Measurements from ENCODE around the gene SPHK1.

The SPHK1 gene

DNA sequence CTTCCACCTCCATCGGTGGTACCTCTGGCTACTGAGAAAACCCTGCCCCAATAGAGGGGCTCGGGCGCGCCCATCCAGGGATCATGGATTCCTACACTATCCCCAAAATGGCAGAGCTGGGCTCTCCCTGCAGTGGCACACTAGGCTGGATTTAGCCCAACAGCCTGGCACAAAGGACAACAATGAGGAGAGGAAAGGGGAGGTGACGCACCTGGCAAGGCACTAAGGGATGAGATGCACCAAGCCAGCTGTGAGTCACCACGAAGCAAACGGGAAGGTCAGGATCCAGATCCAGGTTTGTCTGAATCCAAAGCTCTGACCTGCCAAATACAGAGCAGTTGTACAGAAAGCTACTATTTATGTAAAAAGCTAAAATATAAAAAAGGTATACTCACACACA is 50.5 kb downstream of the SPHK1 start:
- Histone ChIP-seq H4K20me1 (ENCODE audit: insufficient read depth, low read length, poor library complexity, severe bottlenecking) (peaks cover 29% of the 10 kb centered on the region), H3K9ac (ENCODE audit: low read depth, low read length, poor library complexity, severe bottlenecking) (no peak overlapping the region), H3K9me2 (replicated peaks; ENCODE audit: low read depth, low read length) (no peaks in the 10 kb centered on the region), H3K4me1 (ENCODE audit: insufficient read depth, low read length, poor library complexity, severe bottlenecking) (peaks cover 17% of the 10 kb centered on the region), H3K36me3 (ENCODE audit: insufficient read depth, low read length) (peaks cover 5% of the 10 kb centered on the region; the same call in 1 of the 2 replicates), H3F3A (ENCODE audit: low read depth) (no peaks in the 10 kb centered on the region), H3K27me3 (ENCODE audit: insufficient read depth, low read length, poor library complexity, severe bottlenecking) (no peaks in the 10 kb centered on the region), H2AFZ (ENCODE audit: low read length) (no peak overlapping the region), H3K9me3 (ENCODE audit: insufficient read depth, low read depth, low read length) (no peaks in the 10 kb centered on the region), H3K79me2 (ENCODE audit: insufficient read depth, low read length) (peaks cover 94% of the 10 kb centered on the region), H3K4me2 (ENCODE audit: low read depth, low read length, poor library complexity, severe bottlenecking) (no peak overlapping the region), H3K4me3 (ENCODE audit: low read length, poor library complexity, severe bottlenecking) (no peak overlapping the region)
- TF ChIP-seq EZH2phosphoT487 (IDR thresholded peaks at IDR 0.05; ENCODE audit: borderline replicate concordance) (no peak), CTCF (conservative IDR thresholded peaks at IDR 0.05; ENCODE audit: low read length) (no peak)

- H2AFZ ChIP-seq (ENCODE audit: low read length): no peak overlapping the region
- peaks cover 94% of the 10 kb centered on the region for H3K79me2 ChIP-seq (ENCODE audit: insufficient read depth, low read length)
- peaks cover 22% of the 10 kb centered on the region for H3K4me1 ChIP-seq (ENCODE audit: insufficient read depth, low read length, poor library complexity, severe bottlenecking)
- peaks cover 31% of the 10 kb centered on the region for H4K20me1 ChIP-seq (ENCODE audit: insufficient read depth, low read length, poor library complexity, severe bottlenecking)
- no peak overlapping the region for H3K4me2 ChIP-seq (ENCODE audit: low read depth, low read length, poor library complexity, severe bottlenecking)
- H3K9me2 ChIP-seq (replicated peaks; ENCODE audit: low read depth, low read length): no peaks in the 10 kb centered on the region
- no peak overlapping the region for H3K4me3 ChIP-seq (ENCODE audit: low read length, poor library complexity, severe bottlenecking)
- H3K27me3 ChIP-seq (ENCODE audit: insufficient read depth, low read length, poor library complexity, severe bottlenecking): no peaks in the 10 kb centered on the region
- TF ChIP-seq CTCF (conservative IDR thresholded peaks at IDR 0.05; ENCODE audit: low read length) (no peak), EZH2phosphoT487 (IDR thresholded peaks at IDR 0.05; ENCODE audit: borderline replicate concordance) (no peak)
- H3F3A ChIP-seq (ENCODE audit: low read depth): no peaks in the 10 kb centered on the region
- no peaks in the 10 kb centered on the region for H3K9me3 ChIP-seq (ENCODE audit: insufficient read depth, low read depth, low read length)
- peaks cover 4% of the 10 kb centered on the region; the same call in 1 of the 2 replicates for H3K36me3 ChIP-seq (ENCODE audit: insufficient read depth, low read length)
- H3K9ac ChIP-seq (ENCODE audit: low read depth, low read length, poor library complexity, severe bottlenecking): no peak overlapping the region
Measured at GRCh38 chr17:76435751-76436150, 51.3 kb downstream of the SPHK1 start.
